ENCODE results near the gene RDH5.

Gene RDH5, protein sequence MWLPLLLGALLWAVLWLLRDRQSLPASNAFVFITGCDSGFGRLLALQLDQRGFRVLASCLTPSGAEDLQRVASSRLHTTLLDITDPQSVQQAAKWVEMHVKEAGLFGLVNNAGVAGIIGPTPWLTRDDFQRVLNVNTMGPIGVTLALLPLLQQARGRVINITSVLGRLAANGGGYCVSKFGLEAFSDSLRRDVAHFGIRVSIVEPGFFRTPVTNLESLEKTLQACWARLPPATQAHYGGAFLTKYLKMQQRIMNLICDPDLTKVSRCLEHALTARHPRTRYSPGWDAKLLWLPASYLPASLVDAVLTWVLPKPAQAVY

GRCh38 chr12:55720071-55720564 lies at the start of gene RDH5:
RDH5 (plus strand) TSS chr12:55720393; CDS start chr12:55721185, 792 bp downstream.
- peak; percentile 82 for DNase-seq (ENCODE audit: low read depth)

GRCh38 chr12:55671746-55672145 lies 48.4 kb upstream of the RDH5 start:
- no peak overlapping the region for H3K4me3 ChIP-seq (ENCODE audit: low read depth, low read length)
- no peak for DNase-seq (ENCODE audit: low read depth)

More at GRCh38 chr12:55720071-55720564, at the start of gene RDH5:
- peak within 1 kb of the TSS; percentile 10 for H3K4me3 ChIP-seq (ENCODE audit: low read depth, low read length)

DNA sequence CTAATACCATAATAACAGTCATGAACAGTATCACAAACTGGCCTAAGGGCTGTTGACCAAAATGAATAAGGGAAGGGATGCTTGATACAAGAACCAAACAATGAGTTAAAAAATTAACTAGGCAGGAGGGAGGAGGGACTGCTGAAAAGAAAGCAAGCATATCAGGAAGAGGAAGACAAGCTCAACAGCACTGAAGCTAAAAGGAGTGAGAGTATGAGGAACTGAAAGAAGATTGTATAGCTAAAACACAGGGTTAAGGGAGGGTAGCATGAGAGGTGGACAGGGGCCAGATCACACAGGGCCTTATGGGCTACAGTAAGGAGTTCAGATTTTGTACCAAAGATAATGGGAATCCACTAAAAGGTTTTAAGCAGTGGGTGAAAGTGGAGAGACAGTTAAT lies 46.6 kb upstream of the RDH5 start:
- H3K4me3 ChIP-seq (ENCODE audit: low read depth, low read length): no peak overlapping the region
- DNase-seq (ENCODE audit: low read depth): no peak

DNA sequence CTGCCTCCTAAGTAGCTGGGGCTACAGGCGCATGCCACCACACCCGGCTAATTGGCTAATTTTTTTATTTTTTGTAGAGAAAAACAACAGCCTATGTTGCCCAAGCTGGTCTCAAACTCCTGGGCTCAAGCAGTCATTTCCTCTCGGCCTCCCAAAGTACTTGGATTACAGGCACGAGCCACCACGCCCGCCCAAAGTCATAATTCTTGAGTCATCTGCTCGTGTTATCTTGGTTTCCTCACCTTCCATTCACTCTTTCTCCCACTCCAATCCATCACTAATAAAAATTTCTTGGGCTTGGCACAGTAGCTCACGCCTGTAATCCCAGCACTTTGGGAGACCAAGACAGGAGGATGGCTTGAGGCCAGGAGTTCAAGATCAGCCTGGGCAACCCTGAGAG lies 44.5 kb upstream of the RDH5 start:
- no peak for DNase-seq (ENCODE audit: low read depth)
- no peak overlapping the region for H3K4me3 ChIP-seq (ENCODE audit: low read depth, low read length)

GRCh38 chr12:55676707-55677106 lies 43.5 kb upstream of the RDH5 start:
- DNase-seq (ENCODE audit: low read depth): no peak

DNA sequence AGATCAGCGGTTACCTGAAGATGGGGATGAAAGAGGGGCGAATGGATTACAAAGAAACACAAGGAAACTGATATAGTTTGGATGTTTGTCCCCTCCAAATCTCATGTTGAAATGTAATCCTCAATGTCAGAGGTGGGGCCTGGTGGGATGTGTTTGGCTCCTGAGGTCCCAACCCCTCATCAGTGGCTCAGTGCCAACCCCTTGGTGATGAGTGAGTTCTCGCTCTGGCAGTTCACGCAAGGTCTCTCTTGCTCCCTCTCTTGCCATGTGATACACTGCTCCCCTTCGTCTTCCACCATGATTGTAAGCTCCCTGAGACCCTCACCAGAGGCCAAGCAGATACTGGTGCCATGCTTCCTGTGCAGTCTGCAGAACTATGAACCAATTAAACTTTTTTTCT lies 40.5 kb upstream of the RDH5 start:
- no peak overlapping the region for H3K4me3 ChIP-seq (ENCODE audit: low read depth, low read length)
- DNase-seq (ENCODE audit: low read depth): no peak

More at GRCh38 chr12:55676707-55677106, 43.5 kb upstream of the RDH5 start:
- no peak overlapping the region for H3K4me3 ChIP-seq (ENCODE audit: low read depth, low read length)

DNA sequence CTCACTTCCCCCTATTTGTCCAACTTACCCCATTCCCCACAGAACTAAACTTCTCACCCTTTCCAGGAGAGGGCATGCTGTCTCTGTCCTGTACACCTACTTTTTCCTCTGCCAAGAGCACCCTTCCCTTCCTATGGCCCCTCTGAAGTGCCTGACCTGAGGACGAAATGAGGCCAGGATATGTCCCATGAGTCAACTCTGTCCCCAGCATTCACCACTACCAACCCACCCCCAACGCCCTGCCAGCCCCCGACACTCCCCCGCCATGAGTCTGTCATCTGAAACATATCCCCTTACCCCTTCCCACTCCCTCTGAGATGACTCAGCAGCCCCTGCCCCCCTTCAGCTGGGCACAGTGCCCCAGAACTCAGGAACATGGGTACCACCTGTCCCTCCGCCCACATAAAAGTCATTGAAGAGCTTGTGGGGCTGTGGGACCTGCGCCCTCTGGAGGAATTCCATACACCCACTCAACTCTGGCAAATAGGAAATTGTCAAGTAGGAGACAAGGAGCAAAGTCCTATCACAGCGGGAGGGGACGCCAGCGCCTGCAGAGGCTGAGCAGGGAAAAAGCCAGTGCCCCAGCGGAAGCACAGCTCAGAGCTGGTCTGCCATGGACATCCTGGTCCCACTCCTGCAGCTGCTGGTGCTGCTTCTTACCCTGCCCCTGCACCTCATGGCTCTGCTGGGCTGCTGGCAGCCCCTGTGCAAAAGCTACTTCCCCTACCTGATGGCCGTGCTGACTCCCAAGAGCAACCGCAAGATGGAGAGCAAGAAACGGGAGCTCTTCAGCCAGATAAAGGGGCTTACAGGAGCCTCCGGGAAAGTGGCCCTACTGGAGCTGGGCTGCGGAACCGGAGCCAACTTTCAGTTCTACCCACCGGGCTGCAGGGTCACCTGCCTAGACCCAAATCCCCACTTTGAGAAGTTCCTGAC lies 38.8 kb upstream of the RDH5 start:
- peak overlapping the region; percentile 9 for H3K4me3 ChIP-seq (ENCODE audit: low read depth, low read length)
- peak; percentile 62 for DNase-seq (ENCODE audit: low read depth)

DNA sequence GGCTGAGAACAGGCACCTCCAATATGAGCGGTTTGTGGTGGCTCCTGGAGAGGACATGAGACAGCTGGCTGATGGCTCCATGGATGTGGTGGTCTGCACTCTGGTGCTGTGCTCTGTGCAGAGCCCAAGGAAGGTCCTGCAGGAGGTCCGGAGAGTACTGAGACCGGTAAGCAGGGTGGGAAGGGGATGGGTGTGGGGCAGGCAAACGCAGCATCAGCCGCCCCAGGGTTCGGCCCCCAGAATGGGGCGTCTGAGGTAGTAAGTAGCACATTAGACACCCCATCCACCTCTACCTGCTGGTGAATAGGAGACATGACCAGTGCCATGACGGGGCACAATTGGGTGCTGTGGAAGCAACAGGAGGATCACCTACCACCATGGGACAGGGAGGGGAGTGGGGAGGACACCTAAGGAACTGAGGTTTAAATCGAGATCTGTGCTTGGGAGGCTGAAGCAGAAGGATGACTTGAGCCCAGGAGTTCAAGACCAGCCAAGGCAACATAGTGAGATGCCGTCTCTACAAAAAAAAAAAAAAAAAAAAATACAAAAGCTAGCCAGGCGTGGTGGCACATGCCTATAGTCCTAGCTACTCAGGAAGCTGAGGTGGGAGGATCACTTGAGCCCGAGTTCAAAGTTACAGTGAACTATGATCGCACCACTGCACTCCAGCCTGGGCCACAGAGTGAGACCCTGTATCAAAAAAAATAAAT lies 38.0 kb upstream of the RDH5 start:
- peak overlapping the region; percentile 9 for H3K4me3 ChIP-seq (ENCODE audit: low read depth, low read length)
- DNase-seq (ENCODE audit: low read depth): no peak

DNA sequence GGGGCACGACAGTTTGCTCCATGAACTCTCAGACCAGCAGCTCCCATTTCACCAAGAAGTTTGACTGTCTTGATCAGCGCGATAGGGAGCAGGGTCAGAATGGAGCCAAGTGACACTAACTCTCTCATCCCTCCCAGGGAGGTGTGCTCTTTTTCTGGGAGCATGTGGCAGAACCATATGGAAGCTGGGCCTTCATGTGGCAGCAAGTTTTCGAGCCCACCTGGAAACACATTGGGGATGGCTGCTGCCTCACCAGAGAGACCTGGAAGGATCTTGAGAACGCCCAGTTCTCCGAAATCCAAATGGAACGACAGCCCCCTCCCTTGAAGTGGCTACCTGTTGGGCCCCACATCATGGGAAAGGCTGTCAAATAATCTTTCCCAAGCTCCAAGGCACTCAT lies 36.5 kb upstream of the RDH5 start:
- no peak for DNase-seq (ENCODE audit: low read depth)
- no peak overlapping the region for H3K4me3 ChIP-seq (ENCODE audit: low read depth, low read length)

GRCh38 chr12:55684761-55685370 lies 35.3 kb upstream of the RDH5 start:
- no peak for DNase-seq (ENCODE audit: low read depth)
- no peak overlapping the region for H3K4me3 ChIP-seq (ENCODE audit: low read depth, low read length)

- DNase-seq (ENCODE audit: low read depth): no peak
- H3K4me3 ChIP-seq (ENCODE audit: low read depth, low read length): no peak overlapping the region
Measured at GRCh38 chr12:55685671-55686070, 34.5 kb upstream of the RDH5 start.

DNA sequence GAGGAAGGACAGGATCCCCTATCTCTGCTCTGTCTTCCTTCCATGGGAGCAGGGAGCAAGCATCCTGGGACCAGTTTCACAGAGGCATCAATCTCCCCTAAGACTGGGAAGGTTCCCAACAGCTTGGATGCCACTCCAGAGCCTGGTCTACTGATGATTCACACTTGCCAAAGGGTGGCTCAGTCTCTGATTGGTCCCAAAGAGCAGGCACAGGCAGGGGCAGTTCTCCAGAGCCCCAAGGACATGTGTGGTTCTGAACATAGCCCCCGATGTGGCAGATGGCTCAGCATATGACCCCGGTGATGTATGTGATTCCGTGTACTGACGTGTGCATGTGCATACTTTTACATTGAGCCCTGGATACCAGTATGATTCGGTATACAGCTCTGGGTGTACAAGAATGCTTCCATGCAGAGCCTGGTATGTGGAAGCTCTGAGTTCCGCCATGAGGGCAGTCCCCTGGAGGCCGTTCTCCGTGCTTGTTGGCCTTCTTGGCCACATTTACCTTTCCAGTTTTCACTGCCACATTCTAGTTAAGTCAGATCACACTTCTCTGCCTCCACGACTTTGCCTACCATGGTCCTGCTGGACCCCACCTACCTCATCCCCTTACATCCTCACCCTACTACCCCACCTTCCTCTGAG lies 33.7 kb upstream of the RDH5 start:
- no peak for DNase-seq (ENCODE audit: low read depth)
- no peak overlapping the region for H3K4me3 ChIP-seq (ENCODE audit: low read depth, low read length)

- H3K4me3 ChIP-seq (ENCODE audit: low read depth, low read length): no peak overlapping the region
- no peak for DNase-seq (ENCODE audit: low read depth)
Measured at GRCh38 chr12:55687746-55688145, 32.4 kb upstream of the RDH5 start.

- no peak overlapping the region for H3K4me3 ChIP-seq (ENCODE audit: low read depth, low read length)
- no peak for DNase-seq (ENCODE audit: low read depth)
Measured at GRCh38 chr12:55688716-55689655, 31.2 kb upstream of the RDH5 start.

DNA sequence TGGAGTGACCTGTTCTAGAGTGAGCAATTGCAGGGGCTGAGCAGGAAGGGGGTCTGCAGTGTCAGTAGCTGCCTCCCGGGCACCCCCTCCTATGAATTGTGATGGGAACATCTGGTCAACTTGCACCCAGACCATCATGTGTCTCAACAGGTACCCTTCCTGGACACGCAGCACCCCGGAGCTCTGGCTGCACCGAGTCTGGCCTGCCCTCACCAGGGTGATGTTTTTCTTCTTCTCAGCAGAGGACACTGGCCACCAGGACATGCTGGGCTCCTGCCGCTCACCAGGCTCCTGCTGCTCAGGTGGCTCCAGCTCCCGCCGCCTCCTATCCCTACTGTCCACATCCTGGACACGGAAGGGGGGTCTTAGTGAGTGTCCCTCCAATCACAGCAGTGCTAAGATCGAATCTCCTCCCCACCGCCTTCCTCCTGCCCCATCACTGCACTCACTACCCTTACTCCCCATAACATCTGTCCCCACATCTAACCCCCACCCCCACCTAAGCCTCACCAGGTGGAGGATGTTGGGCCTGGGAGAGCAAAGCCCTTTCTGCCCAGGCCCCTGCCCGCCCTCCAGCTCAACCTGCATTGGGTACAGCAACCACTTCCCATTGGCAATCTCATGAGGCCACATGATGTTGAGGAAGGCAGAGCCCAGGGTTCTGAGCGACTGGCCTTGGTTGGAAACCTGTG lies 27.4 kb upstream of the RDH5 start:
- no peak for DNase-seq (ENCODE audit: low read depth)
- no peak overlapping the region for H3K4me3 ChIP-seq (ENCODE audit: low read depth, low read length)

DNA sequence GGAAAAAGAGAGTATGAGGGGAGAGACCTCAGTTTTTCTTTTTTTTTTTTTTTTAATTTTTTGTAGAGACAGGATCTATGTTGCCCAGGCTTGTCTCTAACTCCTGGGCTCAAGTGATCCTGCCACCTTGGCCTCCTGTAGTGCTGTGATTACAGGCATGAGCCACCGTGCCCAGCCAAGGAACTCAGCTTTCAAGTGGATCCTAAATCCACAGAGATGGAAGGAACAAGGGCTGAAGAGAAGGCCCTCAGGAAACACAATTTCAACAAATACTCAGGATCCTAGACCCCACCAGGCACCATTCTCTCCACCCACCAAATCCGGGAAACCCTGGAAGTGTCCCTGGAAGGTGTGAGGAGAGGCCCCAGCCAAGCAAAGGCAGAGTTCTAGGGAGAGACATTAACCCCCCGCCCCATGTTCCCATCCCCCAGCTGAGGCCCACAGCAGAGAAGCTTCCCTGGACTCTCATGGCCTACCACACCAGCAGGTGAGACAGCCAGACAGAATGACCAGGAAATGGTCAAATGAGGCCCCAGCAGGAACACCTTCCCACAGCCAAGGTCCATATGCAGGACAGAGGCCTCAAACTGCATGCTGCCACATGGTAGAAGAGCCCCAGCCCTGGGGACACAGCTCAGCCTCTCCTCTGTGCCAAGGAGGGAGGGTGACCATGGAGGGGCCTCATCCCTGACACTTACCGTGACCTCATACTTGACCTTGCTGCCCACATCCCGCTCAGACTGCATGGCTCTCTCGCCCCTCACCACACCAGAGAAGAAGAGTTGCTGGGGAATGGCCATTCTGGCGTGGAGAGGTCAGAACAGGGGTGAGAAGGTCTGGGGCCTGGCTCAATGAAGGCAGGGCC lies 26.6 kb upstream of the RDH5 start:
- no peak overlapping the region for H3K4me3 ChIP-seq (ENCODE audit: low read depth, low read length)
- no peak for DNase-seq (ENCODE audit: low read depth)

DNA sequence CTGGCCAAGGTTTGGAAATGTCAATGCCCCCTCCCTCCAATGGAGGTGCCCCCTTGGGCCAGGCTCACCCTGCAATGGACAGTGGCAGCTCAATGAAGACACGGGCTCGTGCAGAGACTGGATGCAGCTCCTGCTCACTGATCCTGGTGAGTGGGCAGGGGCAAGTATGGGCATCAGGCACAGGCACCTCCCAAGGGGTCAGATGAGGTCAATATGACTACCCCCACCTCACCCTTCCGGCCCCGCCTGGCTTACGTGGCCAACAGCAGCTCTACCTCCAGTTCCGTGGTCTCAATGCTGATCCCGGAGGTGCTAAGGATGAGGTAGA lies 26.0 kb upstream of the RDH5 start:
- DNase-seq (ENCODE audit: low read depth): no peak
- no peak overlapping the region for H3K4me3 ChIP-seq (ENCODE audit: low read depth, low read length)

All from skeletal muscle cell (primary cell).